Activated CD8-positive, alpha-beta memory T cell treated with anti-CD3 and anti-CD28 coated beads, Interleukin-2, amount 10 ng/mL, durations not matched to agents 7 days and 5 days (primary cell): ENCODE results near the gene TRIM51. TPM values are rescaled to one million over a fixed set of nuclear protein-coding genes. Genes with fewer than 3 reads are reported as not detected.

Experiments used
- ATAC-seq: fragments of 150-1000 bp; cut with Tn5 transposase; one replicate; pipeline ENCODE4 v1.10.0; 2021; ENCODE audit warnings: moderate library complexity
- CTCF ChIA-PET: fragments of 350-600 bp; sonication (Branson Sonifier 250); formaldehyde crosslinking; loops from one replicate; lab custom pipeline; 2021; ENCODE audit warnings: antibody characterized with exemption; lab: Charles Lee
- DNase-seq: peaks from one replicate; pipeline ENCODE4 v3.0.0-alpha.2; 2020
- H3K27ac Mint-ChIP-seq: one replicate; pipeline ENCODE4 v1.8.0; 2021; ENCODE audit warnings: mild to moderate bottlenecking, mixed read lengths
- H3K27me3 Mint-ChIP-seq: one replicate; pipeline ENCODE4 v1.8.0; 2021; ENCODE audit warnings: mixed read lengths
- H3K36me3 Mint-ChIP-seq: one replicate; pipeline ENCODE4 v1.8.0; 2021; ENCODE audit warnings: mild to moderate bottlenecking, mixed read lengths
- H3K4me1 Mint-ChIP-seq: one replicate; pipeline ENCODE4 v1.8.0; 2021; ENCODE audit warnings: mixed read lengths
- H3K4me3 Mint-ChIP-seq: one replicate; pipeline ENCODE4 v1.8.0; 2021; ENCODE audit warnings: mild to moderate bottlenecking, moderate library complexity, mixed read lengths
- H3K9me3 Mint-ChIP-seq: one replicate; pipeline ENCODE4 v1.8.0; 2022; ENCODE audit warnings: low read depth, mixed read lengths
- total RNA-seq, 2 experiments: library from RNA; stranded (reverse); gene quantifications; one replicate each; pipeline ENCODE4 v1.2.3, GENCODE V29; 2021

TRIM51 gene
- total RNA-seq, 2 experiments from 2014 or later, result not detected

DNA sequence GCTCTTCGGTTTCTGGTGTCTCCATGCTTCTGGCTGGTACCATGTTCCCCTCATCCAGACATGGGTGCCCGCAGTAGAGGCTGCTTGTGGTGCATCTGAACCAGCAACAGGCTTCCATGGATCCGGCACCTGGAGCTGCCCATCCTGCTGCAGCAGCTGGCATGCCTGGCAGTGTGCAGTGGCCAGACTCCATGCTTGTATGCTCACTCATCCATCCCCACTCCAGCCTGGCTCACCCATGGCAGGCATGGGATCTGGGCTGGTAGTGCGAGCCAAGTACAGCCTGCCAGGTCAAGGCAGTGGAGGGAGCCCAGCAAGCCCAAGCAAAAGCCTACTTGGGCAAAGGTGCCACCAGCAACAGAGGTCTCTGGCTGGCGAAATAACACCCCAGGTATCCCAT is 37.4 kb downstream of the TRIM51 start:
- DNase-seq (no peak), ATAC-seq (no peak)
- no peak overlapping the region for H3K27ac Mint-ChIP-seq
- H3K4me1 Mint-ChIP-seq, result no peaks in the 10 kb centered on the region
- H3K27me3 Mint-ChIP-seq, result no peaks in the 10 kb centered on the region
- H3K9me3 Mint-ChIP-seq, result peaks cover 15% of the 10 kb centered on the region
- no peak overlapping the region for H3K4me3 Mint-ChIP-seq
- CTCF ChIA-PET, result no interaction called here
- no peaks in the 10 kb centered on the region for H3K36me3 Mint-ChIP-seq

DNA sequence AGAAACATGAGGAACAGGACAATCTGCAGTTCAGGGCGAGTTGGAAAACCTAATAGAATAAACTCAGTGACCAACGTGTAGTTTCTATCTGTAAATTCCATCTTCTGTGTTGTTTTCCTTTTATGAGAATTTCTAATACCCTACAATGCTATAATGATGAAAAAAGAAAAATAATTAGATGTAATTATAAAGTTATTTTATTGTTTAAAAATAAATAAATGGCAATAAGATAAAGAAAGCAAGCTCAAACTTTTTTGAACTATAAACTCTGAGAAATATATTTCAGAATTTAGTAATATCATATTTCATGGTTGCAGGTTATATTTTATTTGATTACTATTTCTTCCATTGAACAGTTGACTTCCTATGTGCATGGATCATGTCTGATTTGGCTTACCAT is 53.2 kb downstream of the TRIM51 start, which contains the start of gene OR5I1:
OR5I1 (minus strand) TSS at position 101 of the 400 bp plus-strand sequence; CDS start at position 101, 0 bp downstream.
- no peaks in the 10 kb centered on the region for H3K9me3 Mint-ChIP-seq
- H3K36me3 Mint-ChIP-seq, result no peaks in the 10 kb centered on the region
- no peaks in the 10 kb centered on the region for H3K4me1 Mint-ChIP-seq
- H3K4me3 Mint-ChIP-seq, result no peak within 1 kb of the TSS
- no peaks in the 10 kb centered on the region for H3K27me3 Mint-ChIP-seq
- CTCF ChIA-PET, result no interaction called here
- DNase-seq (no peak), ATAC-seq (no peak)
- no peak within 1 kb of the TSS for H3K27ac Mint-ChIP-seq

Other genes starting within 250 kb of the TRIM51 start
- gene OR4P4, start 248.2 kb upstream of the TRIM51 start, total RNA-seq, result not detected
- gene OR4S2, start 235.0 kb upstream of the TRIM51 start, total RNA-seq, result not detected
- gene OR4C6, start 221.1 kb upstream of the TRIM51 start, total RNA-seq, result not detected
- not detected for gene OR5D13, start 109.9 kb upstream of the TRIM51 start, total RNA-seq
- gene OR5D14, start 87.7 kb upstream of the TRIM51 start, total RNA-seq, result not detected
- gene OR5L1, start 71.9 kb upstream of the TRIM51 start, total RNA-seq, result not detected
- gene OR5D18, start 63.7 kb upstream of the TRIM51 start, total RNA-seq, result not detected
- not detected for gene OR5L2, start 56.1 kb upstream of the TRIM51 start, total RNA-seq
- gene OR5D16, start 44.5 kb upstream of the TRIM51 start, total RNA-seq, result not detected
- not detected for gene OR5W2, start 31.3 kb downstream of the TRIM51 start, total RNA-seq
- gene OR5I1, start 53.1 kb downstream of the TRIM51 start, total RNA-seq, result not detected
- gene OR10AG1, start 86.6 kb downstream of the TRIM51 start, total RNA-seq, result not detected
- gene OR5F1, start 111.3 kb downstream of the TRIM51 start, total RNA-seq, result not detected
- gene OR5AS1, start 144.4 kb downstream of the TRIM51 start, total RNA-seq, result not detected
- gene OR8I2, start 210.0 kb downstream of the TRIM51 start, total RNA-seq, result not detected
- gene OR8H2, start 220.4 kb downstream of the TRIM51 start, total RNA-seq, result not detected
- gene OR8H3, start 239.1 kb downstream of the TRIM51 start, total RNA-seq, result not detected